GM23248 (cell line): ENCODE data around the gene HIF1A. TPM values are rescaled to one million over a fixed set of nuclear protein-coding genes. Genes with fewer than 3 reads are reported as not detected.

ENCODE experiments used
- DNase-seq: peaks from one replicate; pipeline ENCODE4 v3.0.0-alpha.2; 2015
- H2AFZ ChIP-seq: fragments of 200-600 bp; sonication (generic); 2 replicates; pipeline ENCODE4 v1.6.1; 2016; ENCODE audit warnings: antibody characterized with exemption
- H3F3A ChIP-seq: fragments of 200-600 bp; sonication (generic); 2 replicates; pipeline ENCODE4 v1.6.1; 2016; ENCODE audit warnings: mild to moderate bottlenecking, antibody characterized with exemption, mixed run types; ENCODE audit not compliant: insufficient read depth
- H3K27ac ChIP-seq: fragments of 200-600 bp; sonication (generic); 2 replicates; pipeline ENCODE4 v1.5.1; 2016; ENCODE audit warnings: mild to moderate bottlenecking
- H3K27me3 ChIP-seq: fragments of 200-600 bp; sonication (generic); replicated peaks from 2 replicates; pipeline ENCODE4 v1.6.1; 2016; ENCODE audit warnings: mild to moderate bottlenecking; ENCODE audit not compliant: insufficient read depth
- H3K36me3 ChIP-seq: fragments of 200-600 bp; sonication (generic); 2 replicates; pipeline ENCODE4 v1.6.1; 2016; ENCODE audit warnings: low read depth, mild to moderate bottlenecking
- H3K4me1 ChIP-seq: fragments of 200-600 bp; sonication (generic); 2 replicates; pipeline ENCODE4 v1.6.1; 2016; ENCODE audit warnings: mild to moderate bottlenecking; ENCODE audit not compliant: insufficient read depth
- H3K4me2 ChIP-seq: fragments of 200-600 bp; sonication (generic); one replicate; pipeline ENCODE4 v1.6.1; 2016; ENCODE audit warnings: mild to moderate bottlenecking; ENCODE audit not compliant: unreplicated experiment
- H3K4me3 ChIP-seq: fragments of 200-600 bp; sonication (generic); 2 replicates; pipeline ENCODE4 v1.5.1; 2016; ENCODE audit warnings: mild to moderate bottlenecking
- H3K79me2 ChIP-seq: fragments of 200-600 bp; sonication (generic); 2 replicates; pipeline ENCODE4 v1.6.1; 2016; ENCODE audit warnings: mild to moderate bottlenecking; ENCODE audit not compliant: insufficient read depth
- H3K9ac ChIP-seq: fragments of 200-600 bp; sonication (generic); 2 replicates; pipeline ENCODE4 v1.6.1; 2016; ENCODE audit warnings: mild to moderate bottlenecking
- H3K9me2 ChIP-seq: fragments of 200-600 bp; sonication (generic); 2 replicates; pipeline ENCODE4 v1.6.1; 2016; ENCODE audit warnings: mixed run types, mild to moderate bottlenecking, moderate library complexity; ENCODE audit not compliant: insufficient read depth
- H3K9me3 ChIP-seq: fragments of 200-600 bp; sonication (generic); one replicate; pipeline ENCODE4 v1.6.1; 2017; ENCODE audit warnings: low read depth
- H4K20me1 ChIP-seq: fragments of 200-600 bp; sonication (generic); 2 replicates; pipeline ENCODE4 v1.6.0; 2016; ENCODE audit not compliant: insufficient read depth
- EZH2 ChIP-seq: fragments of 200-600 bp; sonication (generic); IDR thresholded peaks from 2 replicates; pipeline ENCODE4 v1.6.1; 2018; ENCODE audit warnings: antibody characterized with exemption, mild to moderate bottlenecking; ENCODE audit not compliant: insufficient read depth, poor library complexity, severe bottlenecking
- EZH2phosphoT487 ChIP-seq: fragments of 200-600 bp; sonication (generic); IDR thresholded peaks from 2 replicates; pipeline ENCODE4 v1.6.1; 2018; ENCODE audit warnings: antibody characterized with exemption, moderate library complexity, mild to moderate bottlenecking, low read depth; ENCODE audit not compliant: insufficient read depth
- WGBS, 2 experiments: methylation state at CpG; one replicate each; pipeline ENCODE4 v1.1.6; 2015 to 2017; ENCODE audit warnings: low lambda C conversion rate in 2 of 2, low coverage in 1 of 2; ENCODE audit errors: missing lambda C conversion rate in 2 of 2; 5-methylcytosine and 5-hydroxymethylcytosine counted together
- in situ Hi-C: fragments of 300-500 bp; cut with MboI; formaldehyde crosslinking; loops from 2 replicates; pipeline ENCODE4 v1.15.0; 2020
- polyA plus RNA-seq: library from polyadenylated mRNA; unstranded; fragments of >200 nt; fragmentation: Nextera tagmentation; extraction: Ambion mirVana; gene quantifications from 2 replicates; pipeline ENCODE4 v1.2.1, GENCODE V29; 2016
- total RNA-seq: library from RNA; depleted of rRNA; stranded (reverse); fragments of >200 nt; shearing (Covaris generic); gene quantifications from 2 replicates; pipeline ENCODE4 v1.2.3, GENCODE V29; 2014

Gene HIF1A
- total and polyA plus RNA-seq, 2 experiments from 2014 or later, result 907 to 1,114 TPM

DNA sequence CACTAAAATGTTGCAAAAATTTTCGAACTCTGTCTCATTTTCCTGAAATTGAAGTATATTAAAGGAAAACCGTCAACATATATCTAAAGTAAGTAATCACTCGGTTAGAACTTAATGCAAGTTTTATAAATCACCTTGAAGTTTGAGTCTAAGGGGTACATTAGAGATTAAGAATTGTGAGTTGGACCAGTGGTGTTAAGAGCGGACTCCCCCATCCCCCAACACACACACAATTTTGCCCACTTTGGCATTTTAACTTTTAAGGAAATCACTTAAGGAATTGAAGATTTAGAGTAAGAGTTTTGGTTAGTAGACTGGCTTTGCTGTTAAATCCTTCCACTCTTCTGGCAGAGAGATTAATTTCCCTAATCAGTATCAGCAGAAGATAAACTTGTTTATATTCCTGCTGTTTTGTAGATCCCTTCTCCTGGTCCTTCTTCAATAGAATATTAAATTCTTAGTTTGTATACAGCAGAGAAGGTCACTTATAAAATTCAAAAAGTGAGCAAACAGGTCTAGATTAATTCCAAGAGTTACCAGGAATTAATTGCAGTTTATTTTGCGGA is 1.5 kb downstream of the HIF1A start:
- peak; percentile 65 for DNase-seq
- WGBS, 2 experiments, result 2% methylated on average over 5 of the region's 5 CpGs
- TF ChIP-seq EZH2 (no peak), EZH2phosphoT487 (no peak)
- Histone ChIP-seq H3K27ac (peak overlapping the region; percentile 96), H3K9ac (peak overlapping the region; percentile 99), H3K36me3 (peaks cover 44% of the 10 kb centered on the region), H3K4me1 (peaks cover 9% of the 10 kb centered on the region), H3K79me2 (peaks cover 95% of the 10 kb centered on the region), H4K20me1 (0 out of 2 replicates have a peak, but pooled peaks cover 13% of the 10 kb centered on the region), H3K27me3 (no peaks in the 10 kb centered on the region), H3K9me2 (no peaks in the 10 kb centered on the region), H2AFZ (no peak overlapping the region), H3K4me2 (peak overlapping the region; percentile 97), H3K9me3 (no peaks in the 10 kb centered on the region), H3K4me3 (peak overlapping the region; percentile 99), H3F3A (peaks cover 68% of the 10 kb centered on the region)
- in situ Hi-C loops, result loop anchor here (10.0 kb wide), 1 partner anchor 132 kb away; no protein-coding TSS in a partner anchor

GRCh38 chr14:61698206-61698980 is 3.1 kb downstream of the HIF1A start:
- Histone ChIP-seq H3K27ac (peak overlapping the region; percentile 96), H2AFZ (no peak overlapping the region), H3K4me2 (peak overlapping the region; percentile 97), H3K9ac (peak overlapping the region; percentile 99), H3K9me3 (no peaks in the 10 kb centered on the region), H3K79me2 (peaks cover 95% of the 10 kb centered on the region), H3K4me1 (peaks cover 18% of the 10 kb centered on the region), H3K36me3 (peaks cover 44% of the 10 kb centered on the region), H4K20me1 (peaks cover 21% of the 10 kb centered on the region; the same call in 1 of the 2 replicates), H3K9me2 (no peaks in the 10 kb centered on the region), H3F3A (peaks cover 79% of the 10 kb centered on the region), H3K4me3 (peak overlapping the region; percentile 99), H3K27me3 (no peaks in the 10 kb centered on the region)
- DNase-seq, result peak; percentile 39
- WGBS, 2 experiments, result 7 to 14% methylated on average over 2 of the region's 2 CpGs
- in situ Hi-C loops, result loop anchor here (10.0 kb wide), 1 partner anchor 134 kb away; no protein-coding TSS in a partner anchor
- TF ChIP-seq EZH2, result no peak
- TF ChIP-seq EZH2phosphoT487, result no peak

DNA sequence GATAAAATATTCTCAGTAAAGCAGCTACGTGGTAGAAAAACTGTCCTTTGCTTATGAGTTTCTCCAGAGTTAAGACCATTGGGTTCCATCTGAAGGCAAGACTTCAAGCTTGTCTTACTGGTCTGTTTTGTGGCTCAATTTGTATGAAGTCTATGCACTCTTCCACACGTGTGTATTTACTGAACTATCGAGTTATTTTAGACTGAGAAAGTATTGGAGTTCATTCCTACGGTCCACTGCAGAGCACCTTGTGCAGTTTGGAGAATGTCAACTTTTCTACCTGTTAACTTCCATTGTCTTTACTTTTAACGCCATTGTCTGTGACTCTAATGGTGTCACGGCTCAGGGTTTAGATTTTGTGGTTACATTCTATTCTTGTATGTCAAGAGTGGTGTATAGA is 3.7 kb downstream of the HIF1A start:
- H3K36me3 ChIP-seq, result peaks cover 47% of the 10 kb centered on the region
- H3K27me3 ChIP-seq, result no peaks in the 10 kb centered on the region
- H2AFZ ChIP-seq, result no peak overlapping the region
- in situ Hi-C loops, result loop anchor here (10.0 kb wide), 1 partner anchor 134 kb away; no protein-coding TSS in a partner anchor
- peaks cover 22% of the 10 kb centered on the region for H3K4me1 ChIP-seq
- peak overlapping the region; percentile 97 for H3K4me2 ChIP-seq
- H3F3A ChIP-seq, result peaks cover 84% of the 10 kb centered on the region
- no peaks in the 10 kb centered on the region for H3K9me3 ChIP-seq
- TF ChIP-seq EZH2 (no peak), EZH2phosphoT487 (no peak)
- WGBS, 2 experiments, result 32 to 40% methylated on average over 6 of the region's 6 CpGs
- H3K9me2 ChIP-seq, result no peaks in the 10 kb centered on the region
- H3K4me3 ChIP-seq, result peak overlapping the region; percentile 99
- H3K27ac ChIP-seq, result peak overlapping the region; percentile 96
- peaks cover 26% of the 10 kb centered on the region; the same call in 1 of the 2 replicates for H4K20me1 ChIP-seq
- DNase-seq, result peak; percentile 33
- peaks cover 95% of the 10 kb centered on the region for H3K79me2 ChIP-seq
- peak overlapping the region; percentile 99 for H3K9ac ChIP-seq

DNA sequence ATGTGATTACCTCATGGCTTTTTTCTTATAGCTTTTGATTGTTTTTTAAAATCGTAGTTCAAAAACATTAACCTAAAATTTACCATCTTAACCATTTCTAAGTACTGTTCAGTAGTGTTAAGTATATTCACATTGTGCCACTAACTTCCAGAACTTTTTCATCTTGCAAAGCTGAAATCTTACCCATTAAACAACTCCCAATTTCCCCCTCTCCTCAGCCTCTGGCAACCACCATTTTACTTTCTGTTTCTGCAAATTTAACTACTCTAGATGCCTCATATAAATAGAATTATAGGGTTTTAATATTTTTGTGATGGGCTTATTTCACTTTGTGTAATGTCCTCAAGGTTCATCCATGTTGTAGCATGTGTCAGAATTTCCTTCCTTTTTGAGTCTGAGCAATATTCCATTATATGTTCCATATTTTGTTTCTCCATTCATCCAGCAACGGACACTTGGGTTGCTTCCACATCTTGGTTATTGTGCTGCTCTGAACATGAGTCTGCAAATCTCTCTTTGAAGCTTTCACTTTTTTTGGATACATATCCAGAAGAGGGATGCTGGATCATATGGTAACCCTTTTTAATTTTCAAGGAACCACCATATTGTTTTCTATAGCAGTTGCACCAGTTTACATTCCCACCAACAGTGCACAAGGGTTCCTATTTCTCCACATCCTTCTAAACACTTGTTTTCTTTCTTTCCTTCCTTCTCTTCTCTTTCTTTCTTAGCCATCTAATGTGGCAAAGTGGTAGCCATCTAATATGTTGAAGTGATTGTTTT is 5.0 kb downstream of the HIF1A start:
- in situ Hi-C loops, result no loop called here
- peak overlapping the region; percentile 99 for H3K9ac ChIP-seq
- no peaks in the 10 kb centered on the region for H3K9me2 ChIP-seq
- H3K27me3 ChIP-seq, result no peaks in the 10 kb centered on the region
- H3K4me1 ChIP-seq, result peaks cover 28% of the 10 kb centered on the region
- H3K79me2 ChIP-seq, result peaks cover 100% of the 10 kb centered on the region
- peaks cover 51% of the 10 kb centered on the region for H3K36me3 ChIP-seq
- peaks cover 88% of the 10 kb centered on the region for H3F3A ChIP-seq
- no peaks in the 10 kb centered on the region for H3K9me3 ChIP-seq
- peak overlapping the region; percentile 99 for H3K4me3 ChIP-seq
- peak overlapping the region; percentile 97 for H3K4me2 ChIP-seq
- no peak for TF ChIP-seq EZH2phosphoT487
- peak; percentile 50 for DNase-seq
- H2AFZ ChIP-seq, result no peak overlapping the region
- H3K27ac ChIP-seq, result peak overlapping the region; percentile 96
- H4K20me1 ChIP-seq, result peaks cover 38% of the 10 kb centered on the region
- 11 to 13% methylated on average over 2 of the region's 2 CpGs for WGBS, 2 experiments
